Psoas muscle (tissue), 8 donors: ENCODE results near the gene GAPVD1. TPM values are rescaled to one million over a fixed set of nuclear protein-coding genes. Genes with fewer than 3 reads are reported as not detected.

ENCODE experiments used
- ATAC-seq, 4 donors: fragments of 200-7000 bp; cut with Tn5 transposase; one replicate each; pipeline ENCODE4 v1.9.1; 2020; ENCODE audit warnings: moderate library complexity in 3 of 4, mild to moderate bottlenecking in 2 of 4
- DNase-seq, 2 donors: peaks; one replicate each; pipeline ENCODE4 v3.0.0-alpha.2; 2020
- H3K27ac ChIP-seq: fragments of 200-600 bp; one replicate; pipeline ENCODE4 v1.8.0; 2022
- H3K27me3 ChIP-seq, 3 donors: fragments of 200-600 bp in 1 of 3; one replicate each; pipeline versions ENCODE4 v1.6.1 to v1.8.0; 2013 to 2022; ENCODE audit warnings: low read length in 2 of 3, mild to moderate bottlenecking in 2 of 3, moderate library complexity in 1 of 3; ENCODE audit not compliant: insufficient read depth in 3 of 3
- H3K36me3 ChIP-seq, 2 donors: fragments of 200-600 bp in 1 of 2; one replicate each; pipeline versions ENCODE4 v1.6.1 to v1.8.0; 2013 to 2022; ENCODE audit warnings: low read depth in 1 of 2, mild to moderate bottlenecking in 1 of 2, moderate library complexity in 1 of 2; ENCODE audit not compliant: insufficient read depth in 1 of 2
- H3K4me1 ChIP-seq: fragments of 200-600 bp; one replicate; pipeline ENCODE4 v1.8.0; 2022
- H3K4me3 ChIP-seq: fragments of 200-600 bp; one replicate; pipeline ENCODE4 v1.8.0; 2022; ENCODE audit warnings: mild to moderate bottlenecking
- H3K9me3 ChIP-seq: fragments of 200-600 bp; one replicate; pipeline ENCODE4 v1.8.0; 2022
- CTCF ChIP-seq: fragments of 200-600 bp; IDR thresholded peaks from one replicate; pipeline ENCODE4 v1.8.0; 2022; ENCODE audit warnings: antibody characterized with exemption
- WGBS, 3 donors: extraction: QIAGEN DNeasy Blood & Tissue Kit; methylation state at CpG; one replicate each; pipeline versions ENCODE4 v1.1.6 to v1.1.7; 2013; 5-methylcytosine and 5-hydroxymethylcytosine counted together
- intact Hi-C, 2 donors: fragments of 100-400 bp; cut with DNase I; formaldehyde crosslinking; loops; one replicate each; pipeline versions ENCODE4 v1.11.0 to v1.14.2; 2022
- polyA plus RNA-seq, 3 donors: library from polyadenylated mRNA; stranded (reverse); fragments of 200-250 nt; gene quantifications; one replicate each; pipeline ENCODE4 v1.2.3, GENCODE V29; 2013
- total RNA-seq, 4 donors: library from RNA; stranded (reverse); fragmentation: NEBNext Ultra II Directional in 2 of 4; extraction: Animal tissue kit (Norgen Biotek cat#: 25700) in 2 of 4; gene quantifications; one replicate each; pipeline versions ENCODE4 v1.2.1 to v1.2.4, GENCODE V29; 2021 to 2023
- donor health status: healthy with polysubstance abuse.
- donor health status: DM: no; HTN: no; CAD: no; lungs with moderate emphysema.
- donor health status: Bipolar disorder and iron deficiency.
- donor health status: healthy.
- donor health status: DM: yes; HTN: yes; CAD: no.
- donor health status: DM: no; HTN: no; CAD: no.
- donor health status: DM: no; HTN: no; CAD: no.
- donor health status: DM: yes; HTN: yes; CAD: no.

Gene GAPVD1
- total and polyA plus RNA-seq, 7 donors = 9.7 to 49.3 (median 33.0) TPM

DNA sequence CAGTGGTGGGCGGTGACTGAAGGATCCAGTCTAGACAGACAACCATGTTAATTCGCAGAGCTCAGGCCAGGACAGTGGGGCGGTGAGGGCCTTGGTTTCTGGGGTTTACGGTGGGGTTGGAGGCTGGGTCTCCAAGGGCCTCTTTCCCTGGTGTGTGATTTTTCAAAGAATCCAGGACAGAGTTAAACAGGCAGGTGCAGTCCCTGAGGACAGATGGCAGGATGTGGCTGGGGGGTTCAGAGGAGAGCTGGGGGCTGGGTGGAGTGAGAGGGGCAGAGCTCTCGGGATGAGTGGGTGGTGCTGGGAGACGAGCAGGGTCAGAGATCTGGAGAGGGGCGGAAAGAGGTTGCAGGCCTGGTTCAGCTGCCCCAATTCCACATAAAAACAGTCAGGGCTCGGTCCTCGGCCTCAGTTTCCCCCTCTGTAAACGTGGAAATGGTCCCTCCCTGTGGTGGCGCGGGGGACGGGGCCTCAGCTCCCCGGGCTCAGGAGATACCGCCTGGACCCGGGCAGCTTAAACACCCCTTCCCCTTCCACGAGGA, 145.9 kb downstream of the GAPVD1 start:
- WGBS, 3 donors = 37 to 42% (median 41%) methylated on average over 15 to 17 of the region's 17 CpGs
- no peak for TF ChIP-seq CTCF

GRCh38 chr9:125407974-125408900, 146.6 kb downstream of the GAPVD1 start:
- 4 to 5% (median 5%) methylated on average over 74 to 104 of the region's 104 CpGs for WGBS, 3 donors
- Histone ChIP-seq H3K27me3 (peaks cover 0 to 17% (median 4%) of the 10 kb centered on the region in 3 donors), H3K4me1 (peaks cover 3% of the 10 kb centered on the region), H3K36me3 (no peaks in the 10 kb centered on the region), H3K27ac (no peak overlapping the region), H3K4me3 (peak overlapping the region; percentile 68), H3K9me3 (no peaks in the 10 kb centered on the region)
- peak; percentile 83 to 86 for DNase-seq
- peak; percentile 76 to 91 (median 86) for ATAC-seq
- TF ChIP-seq CTCF = peak; percentile 74
- intact Hi-C loops = loop anchor here (1.0 to 10.0 kb wide), 4 partner anchors 223 to 821 kb away; no protein-coding TSS in a partner anchor

More for the DNA sequence above, 145.9 kb downstream of the GAPVD1 start:
- Histone ChIP-seq H3K27me3 (peaks cover 0 to 17% (median 4%) of the 10 kb centered on the region in 3 donors), H3K27ac (no peak overlapping the region), H3K4me1 (peaks cover 3% of the 10 kb centered on the region), H3K36me3 (no peaks in the 10 kb centered on the region), H3K9me3 (no peaks in the 10 kb centered on the region), H3K4me3 (peak overlapping the region; percentile 68)
- intact Hi-C loops = loop anchor here in 1 of 2 donors (5.0 to 10.0 kb wide), 2 partner anchors 227 to 820 kb away; no protein-coding TSS in a partner anchor
- ATAC-seq = peak; percentile 7 to 34 (median 16)
- no peak for DNase-seq

GRCh38 chr9:125409217-125409636, 147.6 kb downstream of the GAPVD1 start:
- no peak for TF ChIP-seq CTCF
- intact Hi-C loops = loop anchor here (2.0 to 10.0 kb wide), 3 partner anchors 222 to 818 kb away; no protein-coding TSS in a partner anchor
- ATAC-seq (no peak), DNase-seq (no peak)
- Histone ChIP-seq H3K4me3 (no peak overlapping the region), H3K36me3 (no peaks in the 10 kb centered on the region), H3K27me3 (peaks cover 0 to 17% (median 4%) of the 10 kb centered on the region in 3 donors), H3K9me3 (no peaks in the 10 kb centered on the region), H3K27ac (no peak overlapping the region), H3K4me1 (peaks cover 3% of the 10 kb centered on the region)
- WGBS, 3 donors = 76 to 78% (median 77%) methylated on average over 20 of the region's 20 CpGs

DNA sequence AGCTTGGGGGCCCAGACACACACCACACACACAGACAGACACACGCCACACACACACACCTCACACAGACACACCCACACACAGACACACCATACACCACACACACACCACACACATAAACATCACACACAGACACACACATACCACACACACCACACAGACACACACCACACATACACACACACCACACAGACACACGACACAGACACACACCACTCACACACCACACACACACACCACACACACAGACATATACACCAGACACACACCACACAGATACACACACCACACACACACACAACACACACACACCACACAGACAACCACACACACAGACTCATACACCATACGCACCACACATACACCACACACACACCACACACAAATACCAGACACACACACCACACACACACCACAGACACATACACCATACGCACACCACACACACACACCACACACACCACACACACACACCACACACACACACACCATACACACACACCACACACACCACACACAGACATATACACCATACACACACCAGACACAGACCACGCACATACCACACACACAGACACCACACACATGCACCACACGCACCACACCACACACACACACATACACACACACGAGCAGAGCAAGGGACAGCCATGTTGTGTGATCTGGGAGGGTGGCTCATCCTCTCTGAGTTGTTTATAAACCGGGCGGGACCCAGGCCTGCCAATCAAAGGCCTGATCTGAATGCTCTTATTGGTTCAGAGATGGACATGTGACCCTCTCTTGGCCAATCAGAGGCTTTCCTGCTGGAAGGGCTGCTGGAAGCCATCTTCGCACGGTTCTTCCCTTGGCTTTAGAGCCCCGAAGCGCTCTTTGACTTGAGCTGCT, 148.3 kb downstream of the GAPVD1 start:
- peak in 2 of 4 donors; percentile 26 to 72 for ATAC-seq
- H3K27ac ChIP-seq = no peak overlapping the region
- H3K4me1 ChIP-seq = peaks cover 3% of the 10 kb centered on the region
- H3K27me3 ChIP-seq = peaks cover 0 to 17% (median 4%) of the 10 kb centered on the region in 3 donors
- H3K9me3 ChIP-seq = no peaks in the 10 kb centered on the region
- intact Hi-C loops = loop anchor here (2.0 to 10.0 kb wide), 3 partner anchors 221 to 817 kb away; no protein-coding TSS in a partner anchor
- WGBS, 3 donors = 89 to 93% (median 90%) methylated on average over 12 to 13 of the region's 13 CpGs
- TF ChIP-seq CTCF = no peak
- H3K4me3 ChIP-seq = no peak overlapping the region
- peak in 1 of 2 donors; percentile 38 for DNase-seq
- H3K36me3 ChIP-seq = no peaks in the 10 kb centered on the region
